Bone marrow (tissue), 2 donors: ENCODE data around the gene P2RX3.

Source experiments
- DNase-seq, 2 donors: peaks; one replicate each; lab custom pipeline; 2025; lab: John Stamatoyannopoulos, UW

Gene P2RX3

GRCh38 chr11:57310091-57310490 is 28.1 kb upstream of the P2RX3 start:
- no peak for DNase-seq

GRCh38 chr11:57310630-57311086 is 27.5 kb upstream of the P2RX3 start:
- no peak for DNase-seq

GRCh38 chr11:57311109-57311936 is 26.8 kb upstream of the P2RX3 start:
- DNase-seq: peak; percentile 87 to 92

- DNase-seq: no peak
These were observed 25.6 kb upstream of the P2RX3 start for GRCh38 chr11:57312511-57313021.

GRCh38 chr11:57313071-57313787 is 24.9 kb upstream of the P2RX3 start:
- DNase-seq: no peak

- DNase-seq: no peak
These were observed 24.4 kb upstream of the P2RX3 start for GRCh38 chr11:57313788-57314135.

- no peak for DNase-seq
These were observed 23.8 kb upstream of the P2RX3 start for GRCh38 chr11:57314221-57314973.

- peak in 1 of 2 donors; percentile 85 for DNase-seq
These were observed 22.7 kb upstream of the P2RX3 start for GRCh38 chr11:57315491-57315890.

- no peak for DNase-seq
These were observed 22.1 kb upstream of the P2RX3 start for GRCh38 chr11:57316017-57316416.

- DNase-seq: no peak
These were observed 20.0 kb upstream of the P2RX3 start for GRCh38 chr11:57318178-57318577.

GRCh38 chr11:57320067-57320718 is 18.0 kb upstream of the P2RX3 start:
- DNase-seq: no peak

GRCh38 chr11:57320719-57321387 is 17.3 kb upstream of the P2RX3 start:
- DNase-seq: no peak

GRCh38 chr11:57321388-57322255 is 16.5 kb upstream of the P2RX3 start:
- no peak for DNase-seq

GRCh38 chr11:57322256-57323166 is 15.6 kb upstream of the P2RX3 start:
- no peak for DNase-seq

- DNase-seq: no peak
These were observed 14.8 kb upstream of the P2RX3 start for GRCh38 chr11:57323167-57323854.

- no peak for DNase-seq
These were observed 14.3 kb upstream of the P2RX3 start for GRCh38 chr11:57323855-57324153.

GRCh38 chr11:57324154-57324885 is 13.8 kb upstream of the P2RX3 start:
- DNase-seq: no peak
